Bronchial epithelial cell (primary cell): ENCODE results near the gene EGFLAM. TPM values are rescaled to one million over a fixed set of nuclear protein-coding genes. Genes with fewer than 3 reads are reported as not detected.

Source experiments
- DNase-seq: peaks from one replicate; pipeline ENCODE4 v3.0.0-alpha.2; 2010; ENCODE audit warnings: low read depth
- FAIRE-seq: peaks from 2 replicates; lab custom pipeline; 2011; peaks lifted over from hg19 to GRCh38; lab: Jason Lieb, UNC
- H3K27me3 ChIP-seq: 2 replicates; pipeline ENCODE4 v1.5.1; 2011; ENCODE audit warnings: low read length; ENCODE audit not compliant: control insufficient read depth, insufficient read depth
- H3K36me3 ChIP-seq: 2 replicates; pipeline ENCODE4 v1.5.1; 2011; ENCODE audit warnings: low read length; ENCODE audit not compliant: control insufficient read depth, insufficient read depth
- H3K4me3 ChIP-seq: 2 replicates; pipeline ENCODE4 v1.5.1; 2011; ENCODE audit warnings: mild to moderate bottlenecking, low read depth, low read length, control low read depth
- total RNA-seq: library from RNA; depleted of rRNA; stranded (reverse); fragments of >200 nt; gene quantifications from 2 replicates; pipeline ENCODE4 v1.2.1, GENCODE V29; 2014
- TF ChIP-seq, protein P1 (sequence below): IDR thresholded peaks from 2 replicates; pipeline ENCODE4 v1.5.1; 2011; ENCODE audit warnings: mild to moderate bottlenecking, moderate library complexity, low read length, control low read depth, inconsistent platforms; ENCODE audit not compliant: insufficient read depth, severe bottlenecking

EGFLAM gene
- total RNA-seq, 1 donor from 2014 or later = 0.53 TPM

DNA sequence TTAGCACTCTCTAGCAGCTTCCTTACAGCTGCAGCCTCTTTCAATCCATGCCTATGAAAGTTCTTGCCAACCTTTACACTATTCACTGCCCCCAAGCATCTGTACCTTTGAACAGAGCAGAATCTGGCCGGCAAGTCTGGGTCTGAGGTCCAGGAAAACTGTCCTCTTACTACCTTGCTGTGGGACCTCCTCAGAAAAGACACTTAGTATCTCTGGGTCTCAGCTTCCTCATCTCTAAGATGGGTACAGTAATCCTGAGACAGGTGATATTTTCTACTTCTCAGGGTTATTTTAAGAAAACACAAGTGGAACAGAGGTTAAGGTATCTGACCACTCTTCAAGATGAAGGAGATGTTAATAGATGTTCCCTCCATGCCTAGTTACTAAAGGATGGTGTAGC lies 120.2 kb downstream of the EGFLAM start:
- DNase-seq = no peak
- TF ChIP-seq, protein P1, sequence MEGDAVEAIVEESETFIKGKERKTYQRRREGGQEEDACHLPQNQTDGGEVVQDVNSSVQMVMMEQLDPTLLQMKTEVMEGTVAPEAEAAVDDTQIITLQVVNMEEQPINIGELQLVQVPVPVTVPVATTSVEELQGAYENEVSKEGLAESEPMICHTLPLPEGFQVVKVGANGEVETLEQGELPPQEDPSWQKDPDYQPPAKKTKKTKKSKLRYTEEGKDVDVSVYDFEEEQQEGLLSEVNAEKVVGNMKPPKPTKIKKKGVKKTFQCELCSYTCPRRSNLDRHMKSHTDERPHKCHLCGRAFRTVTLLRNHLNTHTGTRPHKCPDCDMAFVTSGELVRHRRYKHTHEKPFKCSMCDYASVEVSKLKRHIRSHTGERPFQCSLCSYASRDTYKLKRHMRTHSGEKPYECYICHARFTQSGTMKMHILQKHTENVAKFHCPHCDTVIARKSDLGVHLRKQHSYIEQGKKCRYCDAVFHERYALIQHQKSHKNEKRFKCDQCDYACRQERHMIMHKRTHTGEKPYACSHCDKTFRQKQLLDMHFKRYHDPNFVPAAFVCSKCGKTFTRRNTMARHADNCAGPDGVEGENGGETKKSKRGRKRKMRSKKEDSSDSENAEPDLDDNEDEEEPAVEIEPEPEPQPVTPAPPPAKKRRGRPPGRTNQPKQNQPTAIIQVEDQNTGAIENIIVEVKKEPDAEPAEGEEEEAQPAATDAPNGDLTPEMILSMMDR = no peak
- Histone ChIP-seq H3K36me3 (no peaks in the 10 kb centered on the region), H3K27me3 (no peaks in the 10 kb centered on the region), H3K4me3 (no peak overlapping the region)
- no peak for FAIRE-seq

DNA sequence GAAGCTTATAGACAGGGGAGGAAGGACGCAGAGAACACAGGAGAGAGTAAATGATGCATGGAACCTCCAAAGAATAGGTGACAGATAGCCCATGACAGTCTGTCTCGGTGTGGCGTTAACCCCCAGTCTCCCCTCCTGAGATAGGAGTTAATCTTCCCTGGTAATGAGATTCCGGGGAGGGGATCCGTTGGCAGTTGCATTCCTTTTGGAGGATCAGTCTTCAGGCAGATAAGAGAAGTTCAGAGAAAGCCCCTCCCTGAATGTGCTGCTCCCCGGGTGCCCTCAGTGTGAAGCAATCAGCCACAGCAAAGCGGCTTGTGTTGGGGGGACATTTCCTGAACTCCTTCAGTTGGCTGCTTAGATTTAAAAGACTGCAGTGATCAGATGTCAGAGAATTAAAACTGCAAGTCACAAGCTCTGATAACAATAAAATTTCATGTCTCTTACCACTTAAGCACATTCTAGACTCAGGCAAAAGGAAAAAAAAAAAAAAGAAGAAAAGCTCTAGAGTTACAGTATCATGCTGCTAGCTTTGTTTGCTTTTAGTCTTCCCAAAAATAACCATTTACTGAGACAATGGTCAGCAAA lies 121.1 kb downstream of the EGFLAM start:
- TF ChIP-seq, protein P1 = no peak
- no peak for DNase-seq
- Histone ChIP-seq H3K36me3 (no peaks in the 10 kb centered on the region), H3K4me3 (no peak overlapping the region), H3K27me3 (no peaks in the 10 kb centered on the region)
- no peak for FAIRE-seq

DNA sequence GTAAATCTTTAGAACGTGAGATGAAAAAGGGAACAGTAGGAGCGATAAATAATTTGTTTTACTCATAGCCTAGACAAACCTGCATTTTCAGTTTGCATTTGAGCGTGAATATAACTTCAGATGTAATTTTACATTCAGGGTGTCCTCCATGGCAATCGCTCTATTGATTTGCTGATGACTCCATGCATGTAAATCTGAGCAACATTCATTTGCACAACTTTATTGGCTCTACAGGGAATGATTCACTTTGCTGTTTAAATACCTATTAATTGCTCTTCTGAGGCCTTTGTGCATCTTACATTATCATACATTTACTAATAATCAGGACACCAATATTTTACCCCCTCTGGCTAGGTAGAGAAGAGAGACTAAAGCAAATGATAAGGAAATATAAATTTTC lies 122.2 kb downstream of the EGFLAM start:
- Histone ChIP-seq H3K27me3 (no peaks in the 10 kb centered on the region), H3K4me3 (no peak overlapping the region), H3K36me3 (no peaks in the 10 kb centered on the region)
- DNase-seq (no peak), FAIRE-seq (no peak)
- TF ChIP-seq, protein P1 = no peak

DNA sequence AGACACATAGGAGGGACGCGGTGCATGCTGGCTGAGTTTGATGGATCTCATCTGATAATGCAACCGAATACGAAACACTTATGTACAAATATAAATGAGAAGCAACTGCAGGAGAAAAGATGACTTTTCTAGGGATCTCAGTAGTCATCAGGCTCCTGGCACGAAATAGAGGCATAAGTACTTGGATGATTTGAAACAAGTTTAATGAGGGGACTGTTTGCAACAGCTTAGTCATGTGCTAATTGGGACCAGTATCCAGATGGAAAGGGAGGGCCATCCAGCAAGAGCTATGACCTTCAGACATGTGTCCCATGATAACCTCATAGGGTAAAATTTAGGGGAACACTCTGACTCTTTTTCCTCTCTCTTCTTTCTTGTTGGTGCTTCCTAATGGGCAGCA lies 123.0 kb downstream of the EGFLAM start:
- no peaks in the 10 kb centered on the region for H3K36me3 ChIP-seq
- no peaks in the 10 kb centered on the region for H3K27me3 ChIP-seq
- H3K4me3 ChIP-seq = no peak overlapping the region
- DNase-seq (no peak), FAIRE-seq (no peak)
- TF ChIP-seq, protein P1 = no peak

DNA sequence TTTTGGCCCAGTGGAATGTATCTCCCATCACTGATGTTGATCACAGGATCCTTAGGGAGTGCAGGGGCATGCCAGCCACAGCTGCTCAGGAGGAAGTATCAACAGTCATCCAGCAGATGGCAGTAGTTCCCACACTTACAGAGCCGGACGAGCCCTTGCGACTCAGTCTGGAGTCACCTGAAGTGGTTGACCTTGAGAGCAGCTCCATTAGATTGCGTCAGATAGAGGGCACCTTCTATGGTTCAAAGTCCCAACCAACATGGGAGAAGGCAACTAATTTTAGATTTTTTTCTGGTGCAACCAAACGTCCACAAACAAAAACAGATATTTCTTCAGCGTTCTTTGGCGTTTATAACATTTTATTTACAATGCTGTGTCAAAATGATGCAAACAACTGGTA lies 124.5 kb downstream of the EGFLAM start:
- FAIRE-seq = no peak
- DNase-seq = peak; percentile 72
- TF ChIP-seq, protein P1 = peak; percentile 92

DNA sequence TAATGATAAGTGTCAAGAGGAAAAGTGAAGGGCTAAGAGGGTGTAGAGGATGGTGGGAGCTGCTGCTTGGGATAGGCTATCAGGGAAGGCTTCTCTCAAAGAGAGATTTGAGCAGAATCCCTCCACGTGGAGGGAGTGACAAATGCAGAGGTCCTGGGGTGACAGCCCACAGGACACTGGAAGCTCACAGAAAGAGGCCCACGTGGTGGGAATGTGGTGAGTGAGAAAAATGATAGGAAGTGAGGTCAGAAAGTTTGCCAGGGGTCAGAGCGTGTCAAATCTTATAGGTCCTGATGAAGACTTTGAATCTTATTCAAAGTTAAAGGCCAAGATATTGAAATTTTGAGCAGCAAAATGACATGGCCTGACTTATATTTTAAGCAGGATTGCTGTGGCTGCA lies 125.3 kb downstream of the EGFLAM start:
- no peak for FAIRE-seq

More for the DNA sequence above, 124.5 kb downstream of the EGFLAM start:
- H3K27me3 ChIP-seq = no peaks in the 10 kb centered on the region
- H3K4me3 ChIP-seq = no peak overlapping the region
- no peaks in the 10 kb centered on the region for H3K36me3 ChIP-seq

More for the DNA sequence above, 125.3 kb downstream of the EGFLAM start:
- TF ChIP-seq, protein P1 = no peak
- no peaks in the 10 kb centered on the region for H3K27me3 ChIP-seq
- DNase-seq = no peak
- H3K4me3 ChIP-seq = no peak overlapping the region
- H3K36me3 ChIP-seq = no peaks in the 10 kb centered on the region
